Activated naive CD4-positive, alpha-beta T cell treated with anti-CD3 and anti-CD28 coated beads, Interleukin-2, amount 50 U/mL, for 72 hours (primary cell): ENCODE measurements around the gene DDI2. TPM values are rescaled to one million over a fixed set of nuclear protein-coding genes. Genes with fewer than 3 reads are reported as not detected.

Source experiments
- ATAC-seq, 2 donors: fragments of 150-1000 bp; cut with Tn5 transposase; 2 replicates each; pipeline ENCODE4 v1.10.0; 2021; ENCODE audit warnings: mild to moderate bottlenecking in 2 of 2, moderate library complexity in 2 of 2
- DNase-seq, 2 donors: peaks; one replicate each; pipeline ENCODE4 v3.0.0; 2021 to 2022; ENCODE audit warnings: low spot score in 2 of 2
- H3K27ac Mint-ChIP-seq, 2 donors: one replicate each; pipeline ENCODE4 v1.8.0; 2022; ENCODE audit warnings: mild to moderate bottlenecking in 2 of 2, mixed read lengths in 2 of 2
- H3K36me3 Mint-ChIP-seq, 2 donors: one replicate each; pipeline ENCODE4 v1.8.0; 2022; ENCODE audit warnings: mixed read lengths in 2 of 2
- H3K9me3 Mint-ChIP-seq, 2 donors: one replicate each; pipeline ENCODE4 v1.8.0; 2022; ENCODE audit warnings: mixed read lengths in 2 of 2
- total RNA-seq, 2 donors: library from RNA; stranded (reverse); gene quantifications; one replicate each; pipeline ENCODE4 v1.2.3, GENCODE V29; 2022

DDI2 gene
- total RNA-seq, 2 donors from 2014 or later: 23.9 to 32.2 TPM

DNA sequence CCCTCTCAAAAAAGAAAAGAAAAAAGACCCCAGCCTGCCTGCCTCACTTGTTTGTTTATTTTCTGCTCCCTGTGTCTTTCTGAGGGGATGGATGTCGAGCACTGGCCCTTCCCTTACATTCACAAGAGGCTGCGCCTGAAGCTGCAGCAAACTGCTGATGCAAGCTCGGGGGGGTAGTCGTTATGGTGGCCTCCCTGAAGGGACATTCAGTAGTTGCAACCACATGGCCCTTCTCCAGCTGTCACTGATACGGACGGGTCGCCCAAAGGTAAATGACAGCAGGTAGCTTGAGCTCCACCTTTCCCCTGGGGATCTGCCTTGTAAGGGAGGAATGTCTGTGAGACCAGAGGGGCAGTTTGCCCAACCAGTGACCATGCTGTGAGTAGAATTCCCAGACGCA is 84.5 kb downstream of the DDI2 start:
- Mint-ChIP-seq H3K27ac (no peak overlapping the region), H3K9me3 (no peaks in the 10 kb centered on the region), H3K36me3 (peaks cover 0 to 15% of the 10 kb centered on the region in 2 donors)
- ATAC-seq (no peak), DNase-seq (no peak)

DNA sequence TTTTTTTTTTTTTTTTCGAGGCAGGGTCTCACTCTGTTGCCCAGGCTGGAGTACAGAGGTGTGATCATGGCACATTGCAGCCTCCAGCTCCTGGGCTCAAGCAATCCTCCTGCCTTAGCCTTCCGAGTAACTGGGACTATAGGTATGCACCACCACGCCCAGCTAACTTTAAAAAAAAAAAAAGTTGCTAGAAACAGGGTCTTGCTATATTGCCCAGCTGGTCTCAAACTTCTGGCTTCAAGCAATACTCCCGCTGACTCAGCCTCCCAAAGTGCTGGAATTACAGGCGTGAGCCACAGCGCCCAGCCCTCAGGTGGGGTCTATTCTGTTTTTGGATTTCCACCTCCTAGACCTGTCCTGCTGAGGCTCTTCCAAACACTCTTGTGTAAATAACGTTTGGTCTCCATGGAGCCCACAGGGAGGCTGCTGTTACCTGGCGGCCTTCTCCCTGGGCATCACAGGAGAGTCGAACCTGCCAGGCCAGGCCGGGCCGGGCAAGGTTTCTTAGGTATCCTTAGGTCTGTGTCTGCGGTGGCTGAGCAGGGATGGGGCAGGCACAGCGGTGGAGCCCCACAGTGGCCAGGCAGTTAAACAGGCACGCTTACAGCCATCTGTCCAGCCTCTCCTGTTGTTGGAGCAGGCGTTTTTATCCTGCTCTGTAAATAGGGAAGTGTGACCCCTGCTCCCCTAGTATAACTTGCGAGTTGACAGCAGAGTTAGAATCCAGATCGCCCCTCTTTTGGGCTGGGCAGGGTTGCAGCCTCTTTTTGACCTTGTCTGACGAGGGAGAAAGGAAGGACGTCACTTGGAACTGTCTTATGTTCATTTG is 85.7 kb downstream of the DDI2 start:
- no peak for ATAC-seq
- peaks cover 0 to 17% of the 10 kb centered on the region in 2 donors for H3K36me3 Mint-ChIP-seq
- no peak for DNase-seq
- no peaks in the 10 kb centered on the region for H3K9me3 Mint-ChIP-seq
- H3K27ac Mint-ChIP-seq: peak overlapping the region in 1 of 2 donors; percentile 24

- peaks cover 0 to 17% of the 10 kb centered on the region in 2 donors for H3K36me3 Mint-ChIP-seq
- ATAC-seq (no peak), DNase-seq (no peak)
- H3K27ac Mint-ChIP-seq: peak overlapping the region in 1 of 2 donors; percentile 24
- no peaks in the 10 kb centered on the region for H3K9me3 Mint-ChIP-seq
Observed at GRCh38 chr1:15703562-15703961, 86.3 kb downstream of the DDI2 start.

DNA sequence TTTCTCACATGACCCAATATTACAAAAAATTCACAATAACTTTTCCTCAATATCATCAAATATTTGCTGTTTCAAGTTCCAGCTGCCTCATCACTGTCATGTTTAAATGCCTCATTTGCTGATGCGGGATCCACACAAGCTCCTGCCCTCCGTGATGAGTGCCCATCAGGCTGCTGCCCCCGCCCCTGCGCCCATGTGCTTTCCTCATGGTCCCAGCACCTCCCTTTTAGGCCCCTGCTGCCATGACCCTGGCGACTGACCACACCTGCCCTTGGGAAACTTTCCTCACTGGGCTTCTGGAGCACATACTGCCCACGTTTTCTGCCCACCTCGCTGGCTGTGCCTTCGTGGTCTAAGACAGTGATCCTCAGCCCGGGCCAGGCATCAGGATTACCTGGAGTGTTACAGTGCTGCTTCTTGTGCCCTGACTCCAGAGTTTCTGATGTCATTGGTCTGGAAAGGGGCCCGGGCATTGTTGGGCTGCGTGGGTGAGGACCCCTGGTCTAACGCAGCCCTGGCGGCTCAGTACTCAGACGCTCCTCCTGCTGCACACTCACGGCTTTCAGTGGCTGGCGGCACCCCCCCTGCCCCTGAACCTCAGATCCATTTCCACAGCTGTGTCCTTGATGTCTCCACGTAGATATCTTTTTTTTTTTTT is 87.4 kb downstream of the DDI2 start:
- DNase-seq (no peak), ATAC-seq (no peak)
- Mint-ChIP-seq H3K36me3 (peaks cover 0 to 11% of the 10 kb centered on the region in 2 donors), H3K27ac (peak overlapping the region in 1 of 2 donors; percentile 50), H3K9me3 (no peaks in the 10 kb centered on the region)

DNA sequence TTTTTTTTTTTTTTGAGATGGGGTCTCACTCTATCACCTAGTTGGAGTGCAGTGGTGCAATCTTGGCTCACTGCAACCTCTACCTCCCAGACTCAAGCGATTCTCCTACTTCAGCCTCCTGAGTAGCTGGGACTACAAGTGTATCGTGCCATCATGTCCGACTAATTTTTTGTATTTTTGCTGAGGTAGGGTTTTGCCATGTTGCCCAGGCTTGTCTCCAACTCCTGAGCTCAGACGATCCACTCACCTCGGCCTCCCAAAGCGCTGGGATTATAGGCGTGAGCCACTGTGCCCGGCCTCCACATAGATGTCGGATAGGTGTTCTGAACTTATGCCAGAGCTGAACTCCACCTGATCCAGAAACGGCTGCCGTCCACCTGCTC is 87.9 kb downstream of the DDI2 start:
- peak overlapping the region; percentile 61 to 62 for H3K27ac Mint-ChIP-seq
- no peaks in the 10 kb centered on the region for H3K9me3 Mint-ChIP-seq
- no peak for DNase-seq
- no peak for ATAC-seq
- peaks cover 0 to 11% of the 10 kb centered on the region in 2 donors for H3K36me3 Mint-ChIP-seq

DNA sequence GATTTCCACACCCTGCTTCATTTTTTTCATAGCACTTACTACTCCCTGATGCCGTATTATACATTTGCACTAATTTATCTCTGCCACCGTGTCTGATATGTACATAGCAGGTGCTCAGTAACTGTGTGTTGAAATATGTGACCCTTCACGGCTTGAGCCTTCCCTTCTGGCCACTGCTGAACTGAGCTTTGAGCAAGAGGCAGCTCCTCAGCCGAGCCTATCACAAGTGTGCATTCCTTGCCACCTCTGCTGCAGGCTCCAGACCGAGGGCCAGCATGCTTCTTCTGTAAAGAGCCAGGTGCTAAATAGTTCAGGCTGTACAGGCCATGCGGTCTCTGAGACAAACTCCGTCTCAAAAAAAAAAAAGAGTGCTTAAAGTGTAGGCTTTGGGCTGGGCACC is 89.5 kb downstream of the DDI2 start:
- Mint-ChIP-seq H3K9me3 (no peaks in the 10 kb centered on the region), H3K36me3 (peaks cover 0 to 11% of the 10 kb centered on the region in 2 donors), H3K27ac (no peak overlapping the region)
- DNase-seq (no peak), ATAC-seq (no peak)

- H3K36me3 Mint-ChIP-seq: peaks cover 0 to 11% of the 10 kb centered on the region in 2 donors
- peak overlapping the region in 1 of 2 donors; percentile 29 for H3K27ac Mint-ChIP-seq
- ATAC-seq (no peak), DNase-seq (no peak)
- H3K9me3 Mint-ChIP-seq: no peaks in the 10 kb centered on the region
Observed at GRCh38 chr1:15707239-15707925, 90.1 kb downstream of the DDI2 start.

DNA sequence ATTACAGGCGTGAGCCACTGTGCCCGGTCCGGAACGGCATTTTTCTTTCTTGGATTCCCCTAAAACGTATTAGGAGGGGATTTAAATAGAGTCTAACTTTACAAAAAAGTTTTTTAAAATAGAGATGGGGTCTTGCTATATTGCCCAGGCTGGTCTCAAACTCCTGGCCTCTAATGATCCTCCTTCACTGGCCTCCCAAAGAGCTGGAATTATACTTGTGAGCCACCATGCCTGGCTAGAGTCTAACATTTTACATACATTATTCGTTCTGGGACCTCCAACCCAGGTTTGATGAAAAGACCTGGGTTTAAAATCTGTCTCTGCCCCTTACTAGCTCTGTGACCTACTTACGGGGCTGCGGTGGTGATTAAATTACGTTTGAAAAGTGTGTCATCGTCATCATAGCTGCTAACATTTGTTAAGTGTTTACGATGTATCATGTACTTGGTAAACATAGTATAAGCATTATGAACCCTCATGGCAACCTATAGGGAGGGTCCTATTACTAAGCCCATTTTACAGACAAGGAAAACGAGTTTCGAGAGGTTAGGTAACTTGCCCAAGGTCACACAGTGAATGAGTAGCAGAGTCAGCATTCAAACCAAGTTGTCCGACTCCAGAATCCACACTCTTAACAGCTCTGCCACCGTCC is 91.4 kb downstream of the DDI2 start:
- Mint-ChIP-seq H3K27ac (peak overlapping the region in 1 of 2 donors; percentile 65), H3K36me3 (peaks cover 0 to 11% of the 10 kb centered on the region in 2 donors), H3K9me3 (no peaks in the 10 kb centered on the region)
- DNase-seq (no peak), ATAC-seq (no peak)

GRCh38 chr1:15709226-15709625 is 92.0 kb downstream of the DDI2 start:
- H3K9me3 Mint-ChIP-seq: no peaks in the 10 kb centered on the region
- peaks cover 0 to 11% of the 10 kb centered on the region in 2 donors for H3K36me3 Mint-ChIP-seq
- peak overlapping the region in 1 of 2 donors; percentile 23 for H3K27ac Mint-ChIP-seq
- DNase-seq (no peak), ATAC-seq (no peak)

- DNase-seq (no peak), ATAC-seq (no peak)
- Mint-ChIP-seq H3K9me3 (no peaks in the 10 kb centered on the region), H3K27ac (no peak overlapping the region), H3K36me3 (no peaks in the 10 kb centered on the region)
Observed at GRCh38 chr1:15712168-15712567, 94.9 kb downstream of the DDI2 start.

DNA sequence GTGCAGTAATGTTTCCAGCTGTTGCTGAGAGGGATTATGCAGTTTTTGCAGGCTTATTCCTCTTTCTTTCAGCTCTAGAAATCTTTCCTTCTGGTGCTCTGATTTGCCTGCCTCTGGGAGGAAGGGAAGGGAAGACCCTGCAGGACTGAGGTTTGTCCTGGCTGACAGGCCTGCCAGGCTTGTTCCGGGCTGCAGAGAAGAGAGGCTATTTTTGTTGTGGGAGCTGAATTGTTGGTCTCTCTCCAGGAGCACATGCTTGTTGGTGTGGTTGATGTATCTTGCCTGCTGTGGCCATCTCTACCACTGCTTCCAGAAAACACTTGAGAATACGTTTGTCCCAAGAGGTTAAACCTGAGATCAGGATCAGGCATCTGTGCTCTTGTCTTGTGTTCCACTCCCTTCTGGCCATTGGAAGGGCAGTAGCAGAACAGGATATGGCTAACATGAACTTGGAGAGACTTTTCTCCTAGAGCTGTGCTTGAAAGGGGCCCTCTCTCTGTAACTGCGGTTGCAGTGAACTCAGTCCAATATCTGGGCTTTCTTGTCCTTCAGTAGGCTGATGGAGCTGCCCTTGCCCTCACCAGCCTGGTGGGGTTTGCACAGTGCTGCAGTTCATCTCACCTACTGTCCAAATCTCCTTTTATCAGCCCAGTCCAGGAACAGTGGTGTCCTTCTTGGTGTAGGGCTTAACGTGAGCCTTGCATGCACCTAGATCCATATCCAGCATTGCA is 97.3 kb downstream of the DDI2 start:
- Mint-ChIP-seq H3K36me3 (no peaks in the 10 kb centered on the region), H3K9me3 (no peaks in the 10 kb centered on the region), H3K27ac (peak overlapping the region; percentile 44 to 59)
- no peak for ATAC-seq
- no peak for DNase-seq

GRCh38 chr1:15717418-15718125 is 100.3 kb downstream of the DDI2 start:
- ATAC-seq (no peak), DNase-seq (no peak)
- H3K36me3 Mint-ChIP-seq: no peaks in the 10 kb centered on the region
- H3K27ac Mint-ChIP-seq: no peak overlapping the region
- no peaks in the 10 kb centered on the region for H3K9me3 Mint-ChIP-seq

DNA sequence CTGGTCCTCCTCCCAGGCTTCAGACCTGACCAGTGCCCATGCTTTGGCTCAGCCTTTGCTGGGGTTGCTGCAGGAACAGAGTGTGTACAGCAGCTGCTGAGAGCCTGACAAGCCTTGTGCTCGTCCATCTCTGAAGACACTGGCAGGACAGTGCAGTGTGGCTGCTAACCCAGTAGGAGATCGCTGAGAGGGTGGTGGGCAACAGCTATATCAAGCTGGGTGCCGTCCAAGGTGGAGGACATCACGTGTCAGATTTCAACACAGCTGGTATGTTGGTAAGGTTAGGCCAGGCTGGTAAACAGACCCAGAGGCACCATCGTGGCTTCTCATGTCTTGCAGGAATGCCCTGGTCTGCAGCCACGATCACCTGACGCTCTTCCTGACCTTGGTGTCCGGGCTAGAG is 100.9 kb downstream of the DDI2 start:
- Mint-ChIP-seq H3K27ac (no peak overlapping the region), H3K9me3 (no peaks in the 10 kb centered on the region), H3K36me3 (no peaks in the 10 kb centered on the region)
- ATAC-seq (no peak), DNase-seq (no peak)
